ENCODE data around the gene RPL29.

- no peak for TF ChIP-seq EP300 (IDR thresholded peaks at IDR 0.05)
- TF ChIP-seq CTCF (IDR thresholded peaks at IDR 0.05), result no peak
- no peak for TF ChIP-seq POLR2A (IDR thresholded peaks at IDR 0.05)
- TF ChIP-seq POLR2AphosphoS5 (IDR thresholded peaks at IDR 0.05), result no peak
Observed at GRCh38 chr3:52010431-52010830, 14.7 kb upstream of the RPL29 start.

Measured in upper lobe of left lung (tissue), 4 donors.